Gastrocnemius medialis (tissue), 4 donors: ENCODE data around the gene ADORA1. TPM values are rescaled to one million over a fixed set of nuclear protein-coding genes. Genes with fewer than 3 reads are reported as not detected.

Experiments used
- ATAC-seq, 2 donors: fragments of 150-250 bp; one replicate each; pipeline ENCODE4 v1.9.1; 2016
- DNase-seq, 2 donors: peaks; one replicate each; pipeline ENCODE4 v3.0.0-alpha.2; 2019
- H3K27ac ChIP-seq, 4 donors: fragments of 200-600 bp; sonication (generic); 1 replicate in 1 of 4; 2 replicates in 3 of 4; pipeline ENCODE4 v1.5.1; 2016 to 2018; ENCODE audit warnings: mild to moderate bottlenecking in 2 of 4, moderate library complexity in 1 of 4
- H3K27me3 ChIP-seq, 3 donors: fragments of 200-600 bp; sonication (generic) in 2 of 3; 1 replicate in 1 of 3; 2 replicates in 2 of 3; pipeline versions ENCODE4 v1.5.1 to v1.6.0; 2016 to 2019; ENCODE audit warnings: mild to moderate bottlenecking in 1 of 3, moderate library complexity in 1 of 3
- H3K36me3 ChIP-seq, 2 donors: fragments of 200-600 bp; sonication (generic) in 1 of 2; one replicate each; pipeline ENCODE4 v1.5.1; 2017 to 2018
- H3K4me1 ChIP-seq, 2 donors: fragments of 200-600 bp; sonication (generic) in 1 of 2; one replicate each; pipeline ENCODE4 v1.5.1; 2016 to 2017; ENCODE audit warnings: mild to moderate bottlenecking in 2 of 2
- H3K4me3 ChIP-seq, 4 donors: fragments of 200-600 bp; sonication (generic) in 3 of 4; 1 replicate in 1 of 4; 2 replicates in 3 of 4; pipeline ENCODE4 v1.5.1; 2016 to 2019; ENCODE audit warnings: mild to moderate bottlenecking in 2 of 4
- H3K9me3 ChIP-seq, 3 donors: fragments of 200-600 bp; sonication (generic) in 2 of 3; 1 replicate in 1 of 3; 2 replicates in 2 of 3; pipeline ENCODE4 v1.5.1; 2016 to 2019
- CTCF ChIP-seq, 5 experiments: fragments of 450-650 bp in 3 of 5; fragments of 200-600 bp in 2 of 5; sonication (generic) in 2 of 5; IDR thresholded peaks in 4 of 5; conservative IDR thresholded peaks in 1 of 5; 1 replicate in 4 of 5; 2 replicates in 1 of 5; pipeline ENCODE4 v1.5.1; 2016 to 2019; ENCODE audit warnings: antibody characterized with exemption in 5 of 5, mild to moderate bottlenecking in 3 of 5, moderate library complexity in 3 of 5
- POLR2A ChIP-seq, 2 donors: fragments of 450-650 bp; IDR thresholded peaks; one replicate each; pipeline ENCODE4 v1.6.1; 2017; ENCODE audit warnings: antibody characterized with exemption in 2 of 2, mild to moderate bottlenecking in 2 of 2, moderate library complexity in 2 of 2
- in situ Hi-C, 4 donors: fragments of 200-750 bp; cut with MboI; loops; one replicate each; pipeline versions ENCODE4 v1.15.0 to v1.8.0; 2017; ENCODE audit warnings: low sequenced_read_pairs in 4 of 4
- intact Hi-C: fragments of 100-400 bp; cut with DNase I; formaldehyde crosslinking; loops from one replicate; pipeline ENCODE4 v1.15.1; 2023; ENCODE audit warnings: low total_unique reads
- total RNA-seq, 4 donors: library from RNA; depleted of rRNA; stranded (reverse); fragments of >200 nt; gene quantifications; one replicate each; pipeline versions ENCODE4 v1.1.0 to v1.2.3, GENCODE V29; 2016

ADORA1 gene
- total RNA-seq, 4 donors from 2014 or later, result 0.25 to 5.6 (median 1.7) TPM

DNA sequence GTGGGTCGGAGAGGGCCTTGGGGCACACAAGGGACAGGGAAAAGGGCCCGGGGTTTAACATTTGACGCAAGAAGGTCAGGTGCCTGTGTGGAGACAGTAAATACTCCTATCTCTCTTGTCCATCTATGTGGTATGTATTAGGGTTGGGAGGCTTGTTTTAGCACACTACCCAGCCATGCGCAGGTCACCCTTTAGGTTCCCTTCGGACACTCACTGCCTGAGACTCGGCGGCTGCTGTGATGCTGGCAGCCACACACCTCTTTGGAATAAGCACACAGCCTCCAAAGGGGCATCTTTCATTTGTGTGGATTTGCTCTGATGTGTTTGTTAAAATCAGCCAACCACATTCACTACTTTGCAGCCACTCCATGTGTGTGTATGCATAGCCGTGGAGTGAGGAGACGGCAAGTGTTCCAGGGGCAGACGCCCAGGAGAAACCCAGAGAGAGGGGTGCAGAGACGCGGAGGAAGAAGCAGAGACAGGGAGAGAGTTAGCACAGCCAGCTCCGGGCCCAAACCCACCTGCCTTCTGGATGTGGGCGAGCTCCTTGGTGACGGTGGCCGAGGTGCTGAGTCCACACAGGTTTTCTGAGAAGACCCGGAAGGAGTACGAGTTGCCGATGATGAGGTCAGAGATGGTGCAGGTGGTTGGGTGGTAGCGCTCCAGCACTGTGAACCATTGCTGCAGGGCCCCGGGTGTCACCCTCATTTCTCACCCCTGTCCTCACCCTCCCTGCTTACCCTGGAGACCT is 42.4 kb downstream of the ADORA1 start:
- TF ChIP-seq POLR2A (IDR thresholded peaks at IDR 0.05) (no peak), CTCF (IDR thresholded peaks at IDR 0.05 in 4 of 5, conservative IDR thresholded peaks at IDR 0.05 in 1 of 5) (no peak)
- in situ Hi-C loops (loop anchor here in 2 of 4 donors (5.0 to 10.0 kb wide), 3 partner anchors 45 to 135 kb away; no protein-coding TSS in a partner anchor), intact Hi-C loops (no loop called here)
- no peak for DNase-seq
- Histone ChIP-seq H3K4me1 (peaks cover 14 to 24% of the 10 kb centered on the region in 2 donors), H3K27ac (no peak overlapping the region), H3K36me3 (no peaks in the 10 kb centered on the region), H3K4me3 (no peak overlapping the region), H3K9me3 (no peaks in the 10 kb centered on the region), H3K27me3 (no peaks in the 10 kb centered on the region)
- no peak for ATAC-seq

GRCh38 chr1:203170625-203171330 is 43.3 kb downstream of the ADORA1 start:
- ATAC-seq, result no peak
- Histone ChIP-seq H3K4me3 (no peak overlapping the region), H3K36me3 (no peaks in the 10 kb centered on the region), H3K27ac (no peak overlapping the region), H3K27me3 (no peaks in the 10 kb centered on the region), H3K9me3 (no peaks in the 10 kb centered on the region), H3K4me1 (peaks cover 21 to 32% of the 10 kb centered on the region in 2 donors)
- DNase-seq, result no peak
- intact Hi-C loops (no loop called here), in situ Hi-C loops (loop anchor here in 2 of 4 donors (5.0 to 10.0 kb wide), 2 partner anchors 133 to 136 kb away; no protein-coding TSS in a partner anchor)
- TF ChIP-seq CTCF (IDR thresholded peaks at IDR 0.05 in 4 of 5, conservative IDR thresholded peaks at IDR 0.05 in 1 of 5) (no peak), POLR2A (IDR thresholded peaks at IDR 0.05) (no peak)

DNA sequence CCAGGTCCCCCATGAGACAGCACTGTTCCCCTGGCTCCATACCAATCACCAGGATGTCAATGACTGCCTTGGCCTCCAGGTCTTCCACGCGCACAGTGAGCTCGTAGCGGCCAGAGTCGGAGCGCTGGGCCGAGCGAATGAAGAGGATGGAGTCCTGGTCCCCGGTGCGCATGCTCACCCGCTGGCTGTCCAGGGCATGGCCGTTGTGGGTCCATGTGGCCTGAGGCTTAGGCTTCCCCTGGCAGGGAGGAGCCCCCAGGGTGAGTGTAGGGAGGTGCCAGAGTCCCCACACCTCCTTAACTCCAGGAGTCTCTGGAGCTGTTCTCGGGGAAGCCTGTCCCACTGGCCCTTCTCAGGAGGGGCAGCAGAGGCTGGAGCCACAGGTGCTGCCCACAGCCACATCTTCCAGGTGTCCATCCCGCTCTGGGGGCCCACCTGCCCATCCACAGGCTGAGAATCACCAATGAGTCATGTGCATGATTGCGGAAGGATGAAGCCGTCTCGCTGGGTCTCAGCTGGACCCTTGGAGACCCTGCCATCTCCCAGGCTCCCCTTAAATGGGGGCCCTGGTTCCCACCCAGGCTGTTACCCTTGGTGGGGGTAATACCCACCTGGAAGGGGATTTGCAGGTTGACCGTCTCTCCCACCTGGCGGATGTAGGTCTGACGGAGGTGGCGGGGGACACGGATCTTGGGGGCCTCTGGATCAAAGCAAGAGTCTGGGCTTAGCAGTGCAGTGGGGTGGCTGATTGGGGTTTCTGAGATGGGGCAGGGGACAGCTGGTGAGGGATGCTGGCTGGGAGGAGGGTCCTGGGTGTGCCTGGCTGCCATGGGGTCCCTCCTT is 44.0 kb downstream of the ADORA1 start:
- no peaks in the 10 kb centered on the region for H3K27me3 ChIP-seq
- no peak for ATAC-seq
- TF ChIP-seq POLR2A (IDR thresholded peaks at IDR 0.05) (no peak), CTCF (IDR thresholded peaks at IDR 0.05 in 4 of 5, conservative IDR thresholded peaks at IDR 0.05 in 1 of 5) (no peak)
- no peak for DNase-seq
- no peaks in the 10 kb centered on the region for H3K36me3 ChIP-seq
- H3K27ac ChIP-seq, result peak overlapping the region in 2 of 4 donors; percentile 11 to 88
- H3K4me3 ChIP-seq, result no peak overlapping the region
- no peaks in the 10 kb centered on the region for H3K9me3 ChIP-seq
- intact Hi-C loops (loop anchor here (1.0 kb wide), 5 partner anchors 30 to 132 kb away; no protein-coding TSS in a partner anchor), in situ Hi-C loops (loop anchor here in 2 of 4 donors (5.0 to 10.0 kb wide), 2 partner anchors 134 to 137 kb away; no protein-coding TSS in a partner anchor)
- peaks cover 25 to 40% of the 10 kb centered on the region in 2 donors for H3K4me1 ChIP-seq

GRCh38 chr1:203172184-203173010 is 44.9 kb downstream of the ADORA1 start:
- H3K36me3 ChIP-seq, result no peaks in the 10 kb centered on the region
- in situ Hi-C loops, result loop anchor here in 2 of 4 donors (5.0 to 10.0 kb wide), 2 partner anchors 135 to 138 kb away; no protein-coding TSS in a partner anchor
- no peak overlapping the region for H3K4me3 ChIP-seq
- ATAC-seq (peak; percentile 77 to 79), DNase-seq (peak; percentile 89 to 95)
- TF ChIP-seq POLR2A (IDR thresholded peaks at IDR 0.05) (no peak), CTCF (IDR thresholded peaks at IDR 0.05 in 4 of 5, conservative IDR thresholded peaks at IDR 0.05 in 1 of 5) (peak; percentile 89 to 96 (median 89))
- peak overlapping the region; percentile 88 to 92 (median 88) for H3K27ac ChIP-seq
- no peaks in the 10 kb centered on the region for H3K27me3 ChIP-seq
- peaks cover 29 to 49% of the 10 kb centered on the region in 2 donors for H3K4me1 ChIP-seq
- intact Hi-C loops, result loop anchor here (1.0 kb wide), 5 partner anchors 29 to 133 kb away; no protein-coding TSS in a partner anchor
- H3K9me3 ChIP-seq, result no peaks in the 10 kb centered on the region
